GM23248 (cell line): ENCODE data around the gene TFIP11. TPM values are rescaled to one million over a fixed set of nuclear protein-coding genes. Genes with fewer than 3 reads are reported as not detected.

Experiments used
- DNase-seq: peaks from one replicate; pipeline ENCODE4 v3.0.0-alpha.2; 2015
- H2AFZ ChIP-seq: fragments of 200-600 bp; sonication (generic); 2 replicates; pipeline ENCODE4 v1.6.1; 2016; ENCODE audit warnings: antibody characterized with exemption
- H3F3A ChIP-seq: fragments of 200-600 bp; sonication (generic); 2 replicates; pipeline ENCODE4 v1.6.1; 2016; ENCODE audit warnings: mild to moderate bottlenecking, antibody characterized with exemption, mixed run types; ENCODE audit not compliant: insufficient read depth
- H3K27ac ChIP-seq: fragments of 200-600 bp; sonication (generic); 2 replicates; pipeline ENCODE4 v1.5.1; 2016; ENCODE audit warnings: mild to moderate bottlenecking
- H3K27me3 ChIP-seq: fragments of 200-600 bp; sonication (generic); replicated peaks from 2 replicates; pipeline ENCODE4 v1.6.1; 2016; ENCODE audit warnings: mild to moderate bottlenecking; ENCODE audit not compliant: insufficient read depth
- H3K36me3 ChIP-seq: fragments of 200-600 bp; sonication (generic); 2 replicates; pipeline ENCODE4 v1.6.1; 2016; ENCODE audit warnings: low read depth, mild to moderate bottlenecking
- H3K4me1 ChIP-seq: fragments of 200-600 bp; sonication (generic); 2 replicates; pipeline ENCODE4 v1.6.1; 2016; ENCODE audit warnings: mild to moderate bottlenecking; ENCODE audit not compliant: insufficient read depth
- H3K4me2 ChIP-seq: fragments of 200-600 bp; sonication (generic); one replicate; pipeline ENCODE4 v1.6.1; 2016; ENCODE audit warnings: mild to moderate bottlenecking; ENCODE audit not compliant: unreplicated experiment
- H3K4me3 ChIP-seq: fragments of 200-600 bp; sonication (generic); 2 replicates; pipeline ENCODE4 v1.5.1; 2016; ENCODE audit warnings: mild to moderate bottlenecking
- H3K79me2 ChIP-seq: fragments of 200-600 bp; sonication (generic); 2 replicates; pipeline ENCODE4 v1.6.1; 2016; ENCODE audit warnings: mild to moderate bottlenecking; ENCODE audit not compliant: insufficient read depth
- H3K9ac ChIP-seq: fragments of 200-600 bp; sonication (generic); 2 replicates; pipeline ENCODE4 v1.6.1; 2016; ENCODE audit warnings: mild to moderate bottlenecking
- H3K9me2 ChIP-seq: fragments of 200-600 bp; sonication (generic); 2 replicates; pipeline ENCODE4 v1.6.1; 2016; ENCODE audit warnings: mixed run types, mild to moderate bottlenecking, moderate library complexity; ENCODE audit not compliant: insufficient read depth
- H3K9me3 ChIP-seq: fragments of 200-600 bp; sonication (generic); one replicate; pipeline ENCODE4 v1.6.1; 2017; ENCODE audit warnings: low read depth
- H4K20me1 ChIP-seq: fragments of 200-600 bp; sonication (generic); 2 replicates; pipeline ENCODE4 v1.6.0; 2016; ENCODE audit not compliant: insufficient read depth
- EZH2 ChIP-seq: fragments of 200-600 bp; sonication (generic); IDR thresholded peaks from 2 replicates; pipeline ENCODE4 v1.6.1; 2018; ENCODE audit warnings: antibody characterized with exemption, mild to moderate bottlenecking; ENCODE audit not compliant: insufficient read depth, poor library complexity, severe bottlenecking
- EZH2phosphoT487 ChIP-seq: fragments of 200-600 bp; sonication (generic); IDR thresholded peaks from 2 replicates; pipeline ENCODE4 v1.6.1; 2018; ENCODE audit warnings: antibody characterized with exemption, moderate library complexity, mild to moderate bottlenecking, low read depth; ENCODE audit not compliant: insufficient read depth
- WGBS, 2 experiments: methylation state at CpG; one replicate each; pipeline ENCODE4 v1.1.6; 2015 to 2017; ENCODE audit warnings: low lambda C conversion rate in 2 of 2, low coverage in 1 of 2; ENCODE audit errors: missing lambda C conversion rate in 2 of 2; 5-methylcytosine and 5-hydroxymethylcytosine counted together
- in situ Hi-C: fragments of 300-500 bp; cut with MboI; formaldehyde crosslinking; loops from 2 replicates; pipeline ENCODE4 v1.15.0; 2020
- polyA plus RNA-seq: library from polyadenylated mRNA; unstranded; fragments of >200 nt; fragmentation: Nextera tagmentation; extraction: Ambion mirVana; gene quantifications from 2 replicates; pipeline ENCODE4 v1.2.1, GENCODE V29; 2016
- total RNA-seq: library from RNA; depleted of rRNA; stranded (reverse); fragments of >200 nt; shearing (Covaris generic); gene quantifications from 2 replicates; pipeline ENCODE4 v1.2.3, GENCODE V29; 2014

Gene TFIP11
- total and polyA plus RNA-seq, 2 experiments from 2014 or later, result 23.1 to 41.9 TPM

DNA sequence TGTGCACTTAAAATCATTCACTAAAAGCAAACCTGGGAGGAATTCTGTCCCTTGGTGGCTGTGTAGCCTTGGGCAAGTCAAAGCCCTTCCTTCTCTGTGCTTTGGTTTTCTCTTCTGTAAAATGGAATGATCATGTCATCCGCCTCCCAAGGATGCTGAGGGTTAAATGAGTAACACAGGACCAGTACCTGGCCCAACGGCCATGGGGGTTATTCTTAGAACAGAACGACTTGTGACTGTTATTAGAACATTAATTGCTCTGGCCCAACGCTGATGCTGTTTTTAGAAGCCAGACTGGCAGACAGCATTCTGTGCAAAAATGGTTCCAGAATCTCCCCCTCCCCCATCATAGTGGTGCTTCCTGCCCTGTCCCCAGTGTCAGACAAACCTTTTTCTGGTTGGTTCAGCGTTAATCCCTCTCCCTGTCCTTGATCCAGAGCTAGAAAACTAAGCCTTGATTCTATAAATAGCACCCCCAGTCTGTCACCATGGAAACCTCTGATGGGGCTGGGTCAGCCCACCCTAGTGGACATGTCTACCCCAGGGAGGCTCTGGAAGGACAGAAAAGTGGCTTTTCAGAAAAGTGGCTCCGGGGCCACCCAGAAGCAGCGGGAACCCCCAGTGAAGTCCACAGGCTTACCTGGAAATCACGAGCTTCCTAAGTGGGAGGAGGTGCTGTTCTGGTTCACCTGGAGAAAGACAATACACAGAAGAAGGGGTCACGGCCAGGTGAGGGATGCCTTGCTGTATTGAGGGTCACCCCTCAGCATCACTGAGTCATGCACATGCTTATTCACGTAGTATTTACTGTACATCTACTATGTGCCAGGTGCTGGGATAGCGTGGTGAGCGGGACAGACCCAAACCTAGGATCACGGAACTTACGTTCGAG, 15.5 kb upstream of the TFIP11 start:
- Histone ChIP-seq H3K4me1 (no peaks in the 10 kb centered on the region), H3K4me3 (no peak overlapping the region), H3K27ac (no peak overlapping the region), H4K20me1 (no peaks in the 10 kb centered on the region), H2AFZ (no peak overlapping the region), H3K9me2 (no peaks in the 10 kb centered on the region), H3K79me2 (no peaks in the 10 kb centered on the region), H3K9ac (no peak overlapping the region), H3K4me2 (no peak overlapping the region), H3K9me3 (no peaks in the 10 kb centered on the region), H3K27me3 (no peaks in the 10 kb centered on the region), H3K36me3 (peaks cover 13% of the 10 kb centered on the region), H3F3A (no peaks in the 10 kb centered on the region)
- no peak for DNase-seq
- in situ Hi-C loops, result no loop called here
- TF ChIP-seq EZH2phosphoT487 (no peak), EZH2 (no peak)
- 93% methylated on average over 15 of the region's 15 CpGs for WGBS, 2 experiments

DNA sequence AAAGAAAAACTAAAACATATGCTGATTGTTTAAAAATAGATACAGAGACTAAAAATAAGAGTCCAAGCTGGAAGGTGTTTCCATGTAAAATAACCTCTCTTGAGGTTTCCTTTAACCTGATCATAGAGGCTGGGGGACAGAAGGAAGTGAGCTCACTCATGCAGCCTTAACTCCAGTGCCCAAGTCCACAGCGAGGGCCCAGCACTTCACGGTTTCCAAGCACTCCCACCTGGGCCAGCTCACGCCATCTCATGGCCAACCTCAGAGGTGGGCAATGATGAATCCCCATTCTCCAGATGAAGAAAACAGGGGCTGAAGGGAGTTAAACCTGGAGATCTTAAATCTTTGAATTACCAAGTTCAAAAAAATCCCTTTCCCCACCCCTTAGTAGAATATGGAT, 14.9 kb upstream of the TFIP11 start:
- WGBS, 2 experiments, result 77 to 78% methylated on average over 3 of the region's 3 CpGs
- H3K79me2 ChIP-seq, result no peaks in the 10 kb centered on the region

DNA sequence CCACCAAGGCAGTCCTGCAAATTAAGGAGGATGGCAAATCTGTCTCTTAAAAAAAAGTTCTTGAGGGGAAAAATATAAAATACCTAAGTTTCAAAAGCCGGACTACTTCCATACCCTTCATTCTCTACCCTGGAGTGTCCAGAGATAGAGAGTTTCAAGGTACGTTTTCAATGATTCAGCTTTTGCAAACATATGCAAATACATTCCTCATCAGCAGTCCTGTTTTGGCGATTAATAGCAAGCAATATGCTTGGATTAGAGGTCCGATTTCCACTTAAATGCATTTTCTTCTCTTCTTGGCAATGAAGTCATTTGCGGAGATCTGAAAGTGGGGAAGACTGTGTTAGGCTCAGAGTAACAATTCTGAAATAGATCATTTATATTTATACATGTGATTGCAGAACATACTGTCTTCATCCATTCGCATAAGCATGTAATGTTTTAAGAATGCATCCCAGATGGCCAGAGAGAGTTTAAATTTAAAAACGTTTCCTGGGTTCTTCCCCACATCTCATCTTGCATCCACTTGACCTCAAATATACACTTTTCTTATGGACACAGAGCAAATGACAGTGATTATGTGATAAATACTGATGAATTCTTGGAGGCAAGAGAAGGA, 13.8 kb upstream of the TFIP11 start:
- Histone ChIP-seq H4K20me1 (no peaks in the 10 kb centered on the region), H3K9me2 (no peaks in the 10 kb centered on the region), H3K4me3 (no peak overlapping the region), H2AFZ (no peak overlapping the region), H3K36me3 (no peaks in the 10 kb centered on the region), H3K79me2 (no peaks in the 10 kb centered on the region), H3K4me1 (no peaks in the 10 kb centered on the region), H3K9me3 (no peaks in the 10 kb centered on the region), H3K4me2 (no peak overlapping the region), H3F3A (no peaks in the 10 kb centered on the region), H3K9ac (no peak overlapping the region), H3K27ac (no peak overlapping the region), H3K27me3 (no peaks in the 10 kb centered on the region)
- TF ChIP-seq EZH2, result no peak
- TF ChIP-seq EZH2phosphoT487, result no peak
- no peak for DNase-seq
- in situ Hi-C loops, result no loop called here
- 50 to 56% methylated on average over 7 of the region's 7 CpGs for WGBS, 2 experiments

More for the DNA sequence above, 14.9 kb upstream of the TFIP11 start:
- Histone ChIP-seq H3F3A (no peaks in the 10 kb centered on the region), H3K4me2 (no peak overlapping the region), H3K27ac (no peak overlapping the region), H3K27me3 (no peaks in the 10 kb centered on the region), H3K36me3 (peaks cover 7% of the 10 kb centered on the region), H2AFZ (no peak overlapping the region), H3K9me3 (no peaks in the 10 kb centered on the region), H3K4me1 (no peaks in the 10 kb centered on the region), H3K4me3 (no peak overlapping the region), H3K9ac (no peak overlapping the region), H3K9me2 (no peaks in the 10 kb centered on the region), H4K20me1 (no peaks in the 10 kb centered on the region)
- no peak for DNase-seq
- TF ChIP-seq EZH2phosphoT487 (no peak), EZH2 (no peak)
- in situ Hi-C loops, result no loop called here

DNA sequence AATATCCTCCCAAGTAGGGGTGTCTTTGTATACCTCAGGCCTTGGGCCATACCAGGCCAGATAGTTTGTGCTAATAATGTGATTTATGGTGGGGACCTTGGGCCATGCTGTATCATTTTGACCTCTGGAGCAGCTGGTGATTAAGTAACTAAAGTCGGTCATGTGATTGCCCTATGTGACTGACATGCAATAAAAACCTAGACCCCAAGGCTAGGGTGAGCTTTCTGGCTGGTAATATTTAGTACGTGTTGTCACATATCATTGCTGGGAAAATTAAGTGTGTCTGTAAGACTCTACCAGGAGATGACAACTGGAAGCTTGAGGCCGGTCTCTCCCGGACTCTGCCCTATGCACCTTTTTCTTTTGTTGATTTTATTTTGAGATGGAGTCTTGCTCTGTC, 12.6 kb upstream of the TFIP11 start:
- WGBS, 2 experiments, result 65 to 67% methylated on average over 4 of the region's 4 CpGs

More for the DNA sequence above, 12.6 kb upstream of the TFIP11 start:
- H3F3A ChIP-seq, result no peaks in the 10 kb centered on the region
- H3K36me3 ChIP-seq, result no peaks in the 10 kb centered on the region
- TF ChIP-seq EZH2phosphoT487 (no peak), EZH2 (no peak)
- H3K9ac ChIP-seq, result no peak overlapping the region
- H2AFZ ChIP-seq, result no peak overlapping the region
- H3K4me1 ChIP-seq, result no peaks in the 10 kb centered on the region
- H3K4me3 ChIP-seq, result no peak overlapping the region
- no peak for DNase-seq
- no peak overlapping the region for H3K27ac ChIP-seq
- no peak overlapping the region for H3K4me2 ChIP-seq
- H3K27me3 ChIP-seq, result no peaks in the 10 kb centered on the region
- in situ Hi-C loops, result no loop called here
- no peaks in the 10 kb centered on the region for H3K79me2 ChIP-seq
- H4K20me1 ChIP-seq, result no peaks in the 10 kb centered on the region
- no peaks in the 10 kb centered on the region for H3K9me2 ChIP-seq
- no peaks in the 10 kb centered on the region for H3K9me3 ChIP-seq
